ENCODE measurements around the gene TMED10. TPM values are rescaled to one million over a fixed set of nuclear protein-coding genes. Genes with fewer than 3 reads are reported as not detected.

The TMED10 gene
- total and polyA plus RNA-seq, 2 of the 13 experiments (the other 11 are each of a cell fraction or from before 2014, with no cell fraction given), result 311 to 377 TPM

GRCh38 chr14:75176142-75176820 is at the start of gene TMED10 (continued):
- 0 out of 2 replicates have a peak, but pooled peaks have one; percentile 33 for TF ChIP-seq REL (CRISPR knock-in tag; conservative IDR thresholded peaks at IDR 0.05)
- TF ChIP-seq FOXM1 (CRISPR knock-in tag; IDR thresholded peaks at IDR 0.05), result no peak
- 0 out of 2 replicates have a peak, but pooled peaks have one; percentile 25 for TF ChIP-seq E2F5 (CRISPR knock-in tag; conservative IDR thresholded peaks at IDR 0.05)
- no peak for TF ChIP-seq GATAD2A (CRISPR knock-in tag; IDR thresholded peaks at IDR 0.05)
- peak; percentile 62; the same call in 1 of the 2 replicates for TF ChIP-seq ZNF703 (CRISPR knock-in tag; IDR thresholded peaks at IDR 0.05; ENCODE audit: borderline replicate concordance)
- TF ChIP-seq ZNF720 (CRISPR knock-in tag; IDR thresholded peaks at IDR 0.05), result no peak
- no peak for TF ChIP-seq DPF2 (CRISPR knock-in tag; IDR thresholded peaks at IDR 0.05; ENCODE audit: borderline replicate concordance, low read depth)
- peak; percentile 56; the same call in 1 of the 2 replicates for TF ChIP-seq CREBL2 (CRISPR knock-in tag; IDR thresholded peaks at IDR 0.05; ENCODE audit: borderline replicate concordance)
- TF ChIP-seq GPN1 (CRISPR knock-in tag; IDR thresholded peaks at IDR 0.05; ENCODE audit: borderline replicate concordance), result peak; percentile 85; the same call in 1 of the 2 replicates
- peak; percentile 93 for TF ChIP-seq BRCA1 (CRISPR knock-in tag; IDR thresholded peaks at IDR 0.05)
- TF ChIP-seq CC2D1A (CRISPR knock-in tag; IDR thresholded peaks at IDR 0.05), result no peak
- no peak for TF ChIP-seq NR3C1 (CRISPR knock-in tag; IDR thresholded peaks at IDR 0.05)
- no peak for TF ChIP-seq ZNF234 (CRISPR knock-in tag; conservative IDR thresholded peaks at IDR 0.05)
- TF ChIP-seq NFYC (CRISPR knock-in tag; IDR thresholded peaks at IDR 0.05), result no peak
- TF ChIP-seq EHMT2 (IDR thresholded peaks at IDR 0.05; ENCODE audit: borderline replicate concordance, low read depth, low read length), result peak; percentile 72; the same call in 1 of the 2 replicates
- TF ChIP-seq FOXA3 (CRISPR knock-in tag; IDR thresholded peaks at IDR 0.05), result no peak; the same call in 1 of the 2 replicates
- TF ChIP-seq SPEN (CRISPR knock-in tag; IDR thresholded peaks at IDR 0.05; ENCODE audit: low read depth), result peak; percentile 78; the same call in 1 of the 2 replicates
- no peak for TF ChIP-seq MXI1 (IDR thresholded peaks at IDR 0.05; ENCODE audit: borderline replicate concordance, low read depth, low read length)
- no peak for TF ChIP-seq ZNF17 (CRISPR knock-in tag; IDR thresholded peaks at IDR 0.05)
- TF ChIP-seq NFE2 (CRISPR knock-in tag; IDR thresholded peaks at IDR 0.05), result no peak
- no peak for TF ChIP-seq ZSCAN30 (CRISPR knock-in tag; IDR thresholded peaks at IDR 0.05)
- peak; percentile 74; the same call in 1 of the 2 replicates for TF ChIP-seq ZNF256 (CRISPR knock-in tag; conservative IDR thresholded peaks at IDR 0.05)
- TF ChIP-seq XBP1 (CRISPR knock-in tag; IDR thresholded peaks at IDR 0.05), result 0 out of 2 replicates have a peak, but pooled peaks have one; percentile 47
- no peak for TF ChIP-seq SNRNP70 (IDR thresholded peaks at IDR 0.05; ENCODE audit: low read depth, low read length)
- no peak for TF ChIP-seq PBX2 (CRISPR knock-in tag; IDR thresholded peaks at IDR 0.05)
- peak; percentile 80; the same call in 1 of the 2 replicates for TF ChIP-seq ZNF451 (CRISPR knock-in tag; IDR thresholded peaks at IDR 0.05)
- no peak; the same call in 1 of the 2 replicates for TF ChIP-seq NRL (CRISPR knock-in tag; IDR thresholded peaks at IDR 0.05; ENCODE audit: borderline replicate concordance)
- TF ChIP-seq SUZ12 (IDR thresholded peaks at IDR 0.05; ENCODE audit: low read depth, low read length), result no peak
- 0 out of 2 replicates have a peak, but pooled peaks have one; percentile 19 for TF ChIP-seq PPARG (CRISPR knock-in tag; conservative IDR thresholded peaks at IDR 0.05)
- TF ChIP-seq BHLHE40 (IDR thresholded peaks at IDR 0.05; ENCODE audit: low read length), result peak; percentile 88
- no peak; the same call in 1 of the 2 replicates for TF ChIP-seq ZMYM4 (CRISPR knock-in tag; IDR thresholded peaks at IDR 0.05)
- TF ChIP-seq CBX1 (IDR thresholded peaks at IDR 0.05; ENCODE audit: low read depth), result no peak
- TF ChIP-seq HOXD1 (CRISPR knock-in tag; IDR thresholded peaks at IDR 0.05), result peak; percentile 85
